Hepatocyte (in vitro differentiated cells): Measurements from ENCODE around the gene ZNF385B. TPM values are rescaled to one million over a fixed set of nuclear protein-coding genes. Genes with fewer than 3 reads are reported as not detected.

Experiments
- DNase-seq: peaks from one replicate; pipeline ENCODE4 v3.0.0-alpha.2; 2016; ENCODE audit warnings: low spot score
- H2AFZ ChIP-seq: fragments of 200-600 bp; sonication (generic); 2 replicates; pipeline ENCODE4 v1.6.0; 2016; ENCODE audit warnings: antibody characterized with exemption, mild to moderate bottlenecking
- H3K27ac ChIP-seq: fragments of 200-600 bp; sonication (generic); 2 replicates; pipeline ENCODE4 v1.5.1; 2016; ENCODE audit warnings: mild to moderate bottlenecking
- H3K27me3 ChIP-seq: fragments of 200-600 bp; sonication (generic); 2 replicates; pipeline ENCODE4 v1.6.1; 2016
- H3K36me3 ChIP-seq: fragments of 200-600 bp; sonication (generic); replicated peaks from 2 replicates; pipeline ENCODE4 v1.5.1; 2016; ENCODE audit warnings: low read depth; ENCODE audit not compliant: insufficient read depth
- H3K4me1 ChIP-seq: fragments of 200-600 bp; sonication (generic); 2 replicates; pipeline ENCODE4 v1.5.1; 2016; ENCODE audit warnings: mild to moderate bottlenecking, moderate library complexity; ENCODE audit not compliant: insufficient read depth
- H3K4me2 ChIP-seq: fragments of 200-600 bp; sonication (generic); 2 replicates; pipeline ENCODE4 v1.6.0; 2016
- H3K4me3 ChIP-seq: fragments of 200-600 bp; sonication (generic); 2 replicates; pipeline ENCODE4 v1.5.1; 2016; ENCODE audit warnings: mild to moderate bottlenecking
- H3K79me2 ChIP-seq: fragments of 200-600 bp; sonication (generic); 2 replicates; pipeline ENCODE4 v1.6.0; 2017; ENCODE audit warnings: mild to moderate bottlenecking
- H3K9me2 ChIP-seq: fragments of 200-600 bp; sonication (generic); replicated peaks from 2 replicates; pipeline ENCODE4 v1.6.0; 2017; ENCODE audit warnings: mild to moderate bottlenecking; ENCODE audit not compliant: insufficient read depth
- H3K9me3 ChIP-seq: fragments of 200-600 bp; sonication (generic); 2 replicates; pipeline ENCODE4 v1.5.1; 2016; ENCODE audit warnings: low read depth, mild to moderate bottlenecking
- H4K20me1 ChIP-seq: fragments of 200-600 bp; sonication (generic); 2 replicates; pipeline ENCODE4 v1.6.0; 2016; ENCODE audit warnings: mild to moderate bottlenecking; ENCODE audit not compliant: insufficient read depth, poor library complexity, severe bottlenecking
- EZH2 ChIP-seq: fragments of 200-600 bp; sonication (generic); IDR thresholded peaks from 2 replicates; pipeline ENCODE4 v1.6.1; 2016; ENCODE audit warnings: antibody characterized with exemption, mild to moderate bottlenecking, borderline replicate concordance
- EZH2phosphoT487 ChIP-seq: fragments of 200-600 bp; sonication (generic); IDR thresholded peaks from one replicate; pipeline ENCODE4 v1.6.1; 2018; ENCODE audit warnings: antibody characterized with exemption, mild to moderate bottlenecking, low read depth, moderate library complexity; ENCODE audit not compliant: unreplicated experiment, severe bottlenecking
- WGBS: methylation state at CpG from one replicate; pipeline ENCODE4 v1.1.6; 2016; ENCODE audit warnings: low lambda C conversion rate; ENCODE audit errors: missing lambda C conversion rate; 5-methylcytosine and 5-hydroxymethylcytosine counted together
- polyA plus RNA-seq: library from polyadenylated mRNA; unstranded; fragments of >200 nt; fragmentation: Nextera tagmentation; extraction: Ambion mirVana; gene quantifications from 2 replicates; pipeline ENCODE4 v1.2.1, GENCODE V29; 2016
- total RNA-seq: library from RNA; depleted of rRNA; stranded (reverse); fragments of >200 nt; gene quantifications from 2 replicates; pipeline ENCODE4 v1.2.3, GENCODE V29; 2014
- TF ChIP-seq, protein P1 (sequence below): fragments of 200-600 bp; sonication (generic); IDR thresholded peaks from 2 replicates; pipeline ENCODE4 v1.5.1; 2016; ENCODE audit warnings: antibody characterized with exemption, mild to moderate bottlenecking; ENCODE audit not compliant: poor library complexity

The ZNF385B gene
- total and polyA plus RNA-seq, 2 experiments from 2014 or later, result 1.8 to 2.4 TPM

DNA sequence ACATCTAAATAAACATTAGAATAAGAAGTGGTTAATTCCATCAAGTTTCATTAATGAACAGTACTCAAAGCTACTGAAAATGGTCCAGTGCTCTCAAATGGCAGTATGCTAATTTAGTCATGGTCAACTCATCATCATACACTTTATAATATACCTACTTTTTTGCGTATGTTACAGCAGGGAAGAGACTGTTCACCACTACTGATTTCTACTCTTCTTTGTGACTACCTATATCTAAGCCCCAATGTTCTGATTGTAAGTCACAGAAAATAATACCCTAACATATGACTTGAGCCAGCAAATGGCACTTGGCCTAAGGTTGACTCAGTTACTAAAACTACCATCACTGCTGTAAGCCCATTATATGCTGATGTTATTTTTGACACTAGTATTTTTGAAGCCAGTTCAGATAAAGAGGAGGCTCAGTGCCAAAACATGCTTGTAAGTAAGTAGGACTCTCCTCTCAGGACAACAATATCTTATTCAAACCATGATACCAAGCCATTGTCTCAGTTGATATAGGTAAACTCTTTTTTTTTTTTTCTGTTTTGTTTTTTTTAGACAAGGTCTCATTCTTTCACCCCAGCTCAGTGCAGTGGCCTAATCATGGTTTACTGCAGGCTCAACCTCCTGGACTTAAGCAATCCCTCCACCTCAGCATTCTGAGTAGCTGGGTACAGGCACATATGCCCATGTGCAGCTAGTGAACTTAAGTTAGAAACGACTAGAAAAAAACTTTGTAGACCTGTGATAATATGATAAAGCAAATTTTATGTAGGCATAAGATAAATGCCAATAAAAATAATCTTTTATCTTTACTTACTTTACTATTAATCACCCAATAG, 266.9 kb downstream of the ZNF385B start:
- H3K27ac ChIP-seq, result no peak overlapping the region
- WGBS, result 80% methylated on average over 2 of the region's 2 CpGs
- H3K9me2 ChIP-seq, result no peaks in the 10 kb centered on the region
- H3K4me3 ChIP-seq, result no peak overlapping the region
- no peak overlapping the region for H2AFZ ChIP-seq
- H3K79me2 ChIP-seq, result no peaks in the 10 kb centered on the region
- DNase-seq, result no peak
- H3K36me3 ChIP-seq, result no peaks in the 10 kb centered on the region
- H3K9me3 ChIP-seq, result no peaks in the 10 kb centered on the region
- no peak for TF ChIP-seq EZH2phosphoT487
- H3K27me3 ChIP-seq, result no peaks in the 10 kb centered on the region
- no peak overlapping the region for H3K4me2 ChIP-seq
- no peaks in the 10 kb centered on the region for H4K20me1 ChIP-seq
- H3K4me1 ChIP-seq, result no peaks in the 10 kb centered on the region

DNA sequence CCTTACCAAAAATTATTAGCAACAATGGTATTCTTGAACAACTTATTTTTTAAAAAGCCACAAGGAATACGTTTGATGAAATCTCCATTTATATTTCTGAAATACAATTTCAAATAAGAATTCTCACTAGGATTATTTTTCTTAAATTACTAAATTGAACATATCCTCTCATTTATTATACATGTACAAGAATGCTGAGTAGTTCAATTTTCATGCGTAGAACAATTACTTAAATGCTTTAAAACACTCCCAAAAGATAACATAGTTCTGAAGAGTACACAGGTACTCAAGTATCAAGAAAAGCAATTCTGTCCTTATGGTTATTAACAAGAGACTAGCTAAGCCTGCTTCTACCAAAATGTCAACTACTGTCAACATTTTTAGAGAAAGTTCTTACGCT, 268.1 kb downstream of the ZNF385B start:
- Histone ChIP-seq H4K20me1 (no peaks in the 10 kb centered on the region), H3K36me3 (no peaks in the 10 kb centered on the region), H3K9me2 (no peaks in the 10 kb centered on the region), H3K27me3 (no peaks in the 10 kb centered on the region), H3K27ac (no peak overlapping the region), H3K9me3 (no peaks in the 10 kb centered on the region), H3K4me3 (no peak overlapping the region), H2AFZ (no peak overlapping the region), H3K4me2 (no peak overlapping the region), H3K79me2 (no peaks in the 10 kb centered on the region), H3K4me1 (no peaks in the 10 kb centered on the region)
- no peak for DNase-seq
- TF ChIP-seq EZH2 (no peak), EZH2phosphoT487 (no peak)
- TF ChIP-seq, protein P1, sequence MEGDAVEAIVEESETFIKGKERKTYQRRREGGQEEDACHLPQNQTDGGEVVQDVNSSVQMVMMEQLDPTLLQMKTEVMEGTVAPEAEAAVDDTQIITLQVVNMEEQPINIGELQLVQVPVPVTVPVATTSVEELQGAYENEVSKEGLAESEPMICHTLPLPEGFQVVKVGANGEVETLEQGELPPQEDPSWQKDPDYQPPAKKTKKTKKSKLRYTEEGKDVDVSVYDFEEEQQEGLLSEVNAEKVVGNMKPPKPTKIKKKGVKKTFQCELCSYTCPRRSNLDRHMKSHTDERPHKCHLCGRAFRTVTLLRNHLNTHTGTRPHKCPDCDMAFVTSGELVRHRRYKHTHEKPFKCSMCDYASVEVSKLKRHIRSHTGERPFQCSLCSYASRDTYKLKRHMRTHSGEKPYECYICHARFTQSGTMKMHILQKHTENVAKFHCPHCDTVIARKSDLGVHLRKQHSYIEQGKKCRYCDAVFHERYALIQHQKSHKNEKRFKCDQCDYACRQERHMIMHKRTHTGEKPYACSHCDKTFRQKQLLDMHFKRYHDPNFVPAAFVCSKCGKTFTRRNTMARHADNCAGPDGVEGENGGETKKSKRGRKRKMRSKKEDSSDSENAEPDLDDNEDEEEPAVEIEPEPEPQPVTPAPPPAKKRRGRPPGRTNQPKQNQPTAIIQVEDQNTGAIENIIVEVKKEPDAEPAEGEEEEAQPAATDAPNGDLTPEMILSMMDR, result no peak
- 95% methylated on average over 3 of the region's 3 CpGs for WGBS

DNA sequence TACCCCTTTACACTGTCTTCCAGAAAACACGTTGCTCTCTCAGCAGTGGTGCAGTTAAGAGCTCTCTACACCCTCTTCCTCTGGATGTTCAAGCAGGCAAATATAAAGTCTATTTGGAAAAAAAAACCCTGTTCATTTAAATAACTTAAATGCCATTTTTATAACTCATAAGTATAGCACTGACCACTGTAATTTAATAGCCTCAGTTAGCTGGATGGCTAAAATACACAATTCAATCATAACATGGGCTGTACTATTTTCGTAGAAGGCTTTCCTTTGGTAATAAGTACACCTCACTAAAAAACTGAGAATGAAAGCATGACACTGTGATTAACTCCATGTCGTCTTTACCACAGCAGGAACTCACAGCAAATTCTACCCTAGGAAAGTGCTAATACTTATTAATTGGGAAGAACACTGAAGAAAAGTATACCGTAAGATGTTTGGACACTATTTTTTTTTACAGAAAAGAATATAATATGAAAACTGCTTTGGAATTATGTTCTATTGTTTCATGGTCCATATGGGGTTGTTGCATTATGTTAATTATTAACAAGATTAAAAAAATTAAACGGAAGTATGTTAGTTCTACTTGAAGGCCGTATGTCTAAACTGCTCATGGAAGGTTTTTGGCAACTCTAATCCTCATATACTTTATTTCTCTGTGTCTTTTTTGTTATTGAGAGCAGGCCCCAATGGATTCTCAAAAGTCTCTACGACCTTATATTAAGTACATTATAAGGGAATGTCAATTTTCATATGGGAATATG, 269.1 kb downstream of the ZNF385B start:
- H2AFZ ChIP-seq, result no peak overlapping the region

More for the DNA sequence above, 269.1 kb downstream of the ZNF385B start:
- 80% methylated on average over 7 of the region's 7 CpGs for WGBS
- TF ChIP-seq EZH2 (no peak), EZH2phosphoT487 (no peak)
- TF ChIP-seq, protein P1, result no peak
- Histone ChIP-seq H3K36me3 (no peaks in the 10 kb centered on the region), H3K79me2 (no peaks in the 10 kb centered on the region), H3K9me3 (no peaks in the 10 kb centered on the region), H4K20me1 (no peaks in the 10 kb centered on the region), H3K4me3 (no peak overlapping the region), H3K27me3 (no peaks in the 10 kb centered on the region), H3K27ac (no peak overlapping the region), H3K9me2 (no peaks in the 10 kb centered on the region), H3K4me1 (no peaks in the 10 kb centered on the region), H3K4me2 (no peak overlapping the region)
- DNase-seq, result no peak
